K562 (cell line): Measurements from ENCODE around the gene ZNF174. TPM values are rescaled to one million over a fixed set of nuclear protein-coding genes. Genes with fewer than 3 reads are reported as not detected.

Experiments
- CBX3 ChIP-seq, 2 experiments: IDR thresholded peaks; 1 replicate in 1 of 2; 2 replicates in 1 of 2; pipeline ENCODE4 v1.6.1; 2012; ENCODE audit warnings: inconsistent platforms in 2 of 2, low read length in 2 of 2, borderline replicate concordance in 1 of 2, control low read depth in 1 of 2
- E2F6 ChIP-seq, 2 experiments: IDR thresholded peaks; 2 replicates each; pipeline ENCODE4 v1.6.1; 2011; ENCODE audit warnings: borderline replicate concordance in 1 of 2, control low read depth in 1 of 2, low read depth in 1 of 2, low read length in 1 of 2, mild to moderate bottlenecking in 1 of 2, mixed read lengths in 1 of 2, moderate library complexity in 1 of 2; ENCODE audit not compliant: insufficient read depth in 1 of 2, insufficient read length in 1 of 2, poor library complexity in 1 of 2, severe bottlenecking in 1 of 2; ENCODE audit errors: extremely low read depth in 1 of 2
- ELF2 ChIP-seq: fragments of 250-450 bp; sonication (Bioruptor Pico); IDR thresholded peaks from 2 replicates; pipeline ENCODE4 v1.5.0; 2021; ENCODE audit warnings: mild to moderate bottlenecking
- HDAC1 ChIP-seq, 2 experiments: fragments of 450-650 bp; IDR thresholded peaks; 2 replicates each; pipeline ENCODE4 v1.6.1; 2016 to 2017; ENCODE audit warnings: inconsistent platforms in 1 of 2, mild to moderate bottlenecking in 1 of 2, moderate library complexity in 1 of 2
- HMGN3 ChIP-seq: IDR thresholded peaks from 2 replicates; pipeline ENCODE4 v1.6.1; 2011; ENCODE audit warnings: borderline replicate concordance, low read depth, mild to moderate bottlenecking, mixed read lengths, low read length; ENCODE audit not compliant: insufficient read length; ENCODE audit errors: extremely low read depth
- IRF1 ChIP-seq: sonication (generic); formaldehyde crosslinking; IDR thresholded peaks from 2 replicates; pipeline ENCODE4 v1.8.0; 2022; ENCODE audit warnings: missing genetic modification reagents, mild to moderate bottlenecking, borderline replicate concordance
- MLLT1 ChIP-seq, 2 experiments: fragments of 450-650 bp; IDR thresholded peaks; 2 replicates each; pipeline ENCODE4 v1.6.1; 2016
- POLR2AphosphoS5 ChIP-seq: IDR thresholded peaks from 2 replicates; pipeline ENCODE4 v1.6.1; 2011; ENCODE audit warnings: mild to moderate bottlenecking, low read depth, low read length, moderate library complexity; ENCODE audit not compliant: control insufficient read depth, insufficient read depth
- POLR2B ChIP-seq: fragments of 450-650 bp; IDR thresholded peaks from 2 replicates; pipeline ENCODE4 v1.6.1; 2018; ENCODE audit warnings: low read depth; ENCODE audit not compliant: partially characterized antibody
- U2AF1 ChIP-seq: fragments of 200-400 bp; formaldehyde crosslinking; optimal IDR thresholded peaks from 2 replicates; pipeline ENCODE3; 2017; ENCODE audit warnings: mild to moderate bottlenecking, low read depth, low read length, moderate library complexity
- ZFP91 ChIP-seq: sonication (generic); formaldehyde crosslinking; IDR thresholded peaks from 2 replicates; pipeline ENCODE4 v1.8.0; 2022; ENCODE audit warnings: mild to moderate bottlenecking, missing genetic modification reagents
- ZNF232 ChIP-seq: sonication (generic); formaldehyde crosslinking; IDR thresholded peaks from 2 replicates; pipeline ENCODE4 v1.8.0; 2022; ENCODE audit warnings: mild to moderate bottlenecking, missing genetic modification reagents
- ZNF639 ChIP-seq, 2 experiments: fragments of 200-800 bp in 1 of 2; sonication (Bioruptor generic) in 1 of 2; sonication (generic) in 1 of 2; formaldehyde crosslinking in 1 of 2; IDR thresholded peaks in 1 of 2; conservative IDR thresholded peaks in 1 of 2; 2 replicates each; pipeline versions ENCODE4 v1.5.0 to v1.6.1; 2016 to 2020; ENCODE audit warnings: missing compliant biosample characterization in 1 of 2, missing genetic modification characterization in 1 of 2, missing genetic modification reagents in 1 of 2
- ZNF740 ChIP-seq, 3 experiments: fragments of 200-800 bp in 1 of 3; sonication (Bioruptor generic) in 1 of 3; sonication (generic) in 1 of 3; formaldehyde crosslinking in 1 of 3; IDR thresholded peaks; 2 replicates each; pipeline versions ENCODE4 v1.6.1 to v1.8.0; 2016 to 2022; ENCODE audit warnings: mild to moderate bottlenecking in 2 of 3, missing compliant biosample characterization in 2 of 3, missing genetic modification characterization in 2 of 3, missing genetic modification reagents in 1 of 3
- polyA plus RNA-seq, 8 experiments: library from polyadenylated mRNA; depleted of rRNA in 4 of 8; stranded (reverse) in 5 of 8; unstranded in 3 of 8; fragments of >200 nt; fragmentation: Nextera tagmentation in 2 of 8; fragmentation: Illumina TruSeq in 1 of 8; extraction: Ambion mirVana in 2 of 8; extraction: Trizol in 1 of 8; gene quantifications; 2 replicates each; pipeline versions ENCODE4 v1.2.1 to v1.2.3, GENCODE V29; 2011 to 2014; ENCODE audit warnings: inconsistent platforms in 1 of 8, missing spikeins in 1 of 8
- total RNA-seq, 7 experiments: library from RNA; depleted of rRNA in 6 of 7; stranded (reverse); fragments of >200 nt in 6 of 7; fragmentation: Illumina TruSeq in 2 of 7; extraction: Trizol in 2 of 7; gene quantifications; 2 replicates each; pipeline versions ENCODE4 v1.2.1 to v1.2.3, GENCODE V29; 2011 to 2021; ENCODE audit warnings: low replicate concordance in 1 of 7

The ZNF174 gene
- total and polyA plus RNA-seq, 9 of the 15 experiments (the other 6 are each of a cell fraction or from before 2014, with no cell fraction given) = 5.1 to 19.1 (median 12.5) TPM

DNA sequence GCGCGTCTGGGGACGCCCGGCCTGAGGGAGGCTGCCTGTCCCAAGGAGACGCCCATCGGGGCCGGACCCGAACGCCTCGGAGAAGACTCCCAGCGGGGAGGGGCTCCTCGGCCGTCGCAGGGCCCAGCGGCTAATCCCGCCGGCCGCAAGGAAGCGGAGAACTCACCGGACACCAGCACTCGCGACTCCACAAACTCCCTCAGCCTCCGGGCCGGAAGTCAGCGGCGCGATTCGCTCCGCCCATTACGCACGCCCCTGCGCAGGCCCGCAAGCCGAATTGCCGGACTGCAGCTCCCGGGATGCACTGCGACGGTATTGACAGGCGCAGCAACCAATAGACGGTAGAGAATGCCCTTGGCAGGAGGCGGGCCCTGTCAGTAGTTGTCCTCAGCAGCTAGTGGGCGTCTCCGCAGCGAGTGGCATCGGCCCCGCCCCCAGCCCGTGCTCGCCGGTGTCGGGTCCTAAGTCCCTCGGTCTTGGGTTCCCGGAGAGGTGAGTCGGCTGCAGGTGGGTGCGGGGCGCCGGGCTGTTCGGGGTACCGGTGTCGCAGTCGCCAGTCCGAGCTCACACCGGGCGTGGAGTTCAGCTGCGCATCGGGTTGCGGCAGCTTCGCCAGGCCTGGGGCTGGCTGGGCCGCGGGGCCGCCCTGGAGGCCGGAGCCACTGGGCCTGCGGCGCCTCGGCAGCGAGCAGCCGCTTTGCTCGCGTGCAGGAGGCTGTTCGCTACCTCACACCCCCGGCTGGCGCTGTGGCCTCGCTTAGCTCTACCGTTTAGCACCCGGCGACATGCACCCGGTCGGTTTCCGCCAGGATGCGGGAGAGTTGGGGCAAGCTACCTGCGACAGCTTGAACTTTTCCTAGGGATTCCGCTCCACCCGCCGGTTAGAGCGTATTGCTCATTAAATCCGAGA is at the start of gene ZNF174, which contains the start of gene ZSCAN32 (continued):
- TF ChIP-seq MLLT1 (IDR thresholded peaks at IDR 0.05) (0 out of 4 replicates have a peak, but pooled peaks of 1 of the 2 experiments have one; percentile 21), HMGN3 (peak; percentile 69), ZNF232 (CRISPR knock-in tag) (0 out of 2 replicates have a peak, but pooled peaks have one; percentile 53), ZNF740 (CRISPR knock-in tag; IDR thresholded peaks at IDR 0.05) (peak; percentile 67), ZNF740 (tag; IDR thresholded peaks at IDR 0.05) (no peak), POLR2AphosphoS5 (peak; percentile 66; the same call in 1 of the 2 replicates), ELF2 (CRISPR knock-in tag) (peak; percentile 76; the same call in 1 of the 2 replicates), HDAC1 (IDR thresholded peaks at IDR 0.05) (peak in 1 of 2 experiments; percentile 66; a peak in 2 of 4 replicates), IRF1 (CRISPR knock-in tag) (no peak), ZNF639 (CRISPR knock-in tag; conservative IDR thresholded peaks at IDR 0.05 in 1 of 2, IDR thresholded peaks at IDR 0.05 in 1 of 2) (peak in 1 of 2 experiments; percentile 86; a peak in 2 of 4 replicates), U2AF1 (peak; percentile 65), POLR2B (peak; percentile 75), CBX3 (IDR thresholded peaks at IDR 0.05; ENCODE audit: borderline replicate concordance in 1 of 2, low read length in 2 of 2) (peak in 1 of 2 experiments; percentile 33; a peak in 1 of 3 replicates), ZFP91 (CRISPR knock-in tag) (0 out of 2 replicates have a peak, but pooled peaks have one; percentile 7), E2F6 (IDR thresholded peaks at IDR 0.05; ENCODE audit: borderline replicate concordance in 1 of 2, extremely low read depth in 1 of 2, insufficient read depth in 1 of 2, insufficient read length in 1 of 2, low read depth in 1 of 2, low read length in 1 of 2, poor library complexity in 1 of 2, severe bottlenecking in 1 of 2) (peak; percentile 66 to 80)
